Activated CD8-positive, alpha-beta memory T cell treated with anti-CD3 and anti-CD28 coated beads for 36 hours (primary cell): ENCODE measurements around the gene ITGA2. TPM values are rescaled to one million over a fixed set of nuclear protein-coding genes. Genes with fewer than 3 reads are reported as not detected.

Source experiments
- CTCF ChIA-PET: fragments of 350-600 bp; sonication (Branson Sonifier 250); formaldehyde crosslinking; loops from one replicate; lab custom pipeline; 2021; ENCODE audit warnings: antibody characterized with exemption; lab: Charles Lee
- POLR2A ChIA-PET: fragments of 350-600 bp; sonication (Branson Sonifier 250); formaldehyde crosslinking; loops from one replicate; lab custom pipeline; 2021; ENCODE audit warnings: antibody characterized with exemption; lab: Charles Lee
- total RNA-seq, 2 experiments: library from RNA; stranded (reverse); gene quantifications; one replicate each; pipeline ENCODE4 v1.2.3, GENCODE V29; 2021

The ITGA2 gene
- total RNA-seq, 2 experiments from 2014 or later = 6.2 to 6.3 TPM

DNA sequence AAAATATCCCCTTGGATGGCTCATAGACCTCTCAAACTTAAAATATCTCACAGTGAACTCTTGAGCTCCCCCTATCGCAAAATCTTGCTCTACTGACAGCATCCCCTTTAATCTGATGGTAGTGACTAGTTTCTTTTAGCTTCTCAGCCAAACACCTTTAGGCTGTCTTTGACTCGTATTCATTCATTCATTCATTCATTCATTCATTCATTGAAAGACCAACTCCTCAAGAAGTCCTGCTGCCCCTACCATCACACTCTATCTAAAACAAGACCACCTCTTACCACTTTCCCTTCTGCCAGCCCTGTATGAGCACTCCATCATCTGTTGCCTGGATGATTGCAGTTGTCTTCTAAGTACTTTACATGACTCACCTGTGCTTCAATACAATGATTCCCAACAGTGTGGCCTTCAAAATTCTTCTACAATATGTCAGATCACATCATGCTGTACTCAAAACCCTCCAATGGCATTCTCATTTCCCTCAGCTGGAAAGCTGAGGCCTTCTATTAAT is 46.8 kb downstream of the ITGA2 start:
- ChIA-PET CTCF (interaction anchor here (0.7 to 1.3 kb wide), 3 partner anchors 27 to 87 kb away, joined by 3 to 6 read pairs (median 5); no protein-coding TSS in a partner anchor), POLR2A (no interaction called here)

DNA sequence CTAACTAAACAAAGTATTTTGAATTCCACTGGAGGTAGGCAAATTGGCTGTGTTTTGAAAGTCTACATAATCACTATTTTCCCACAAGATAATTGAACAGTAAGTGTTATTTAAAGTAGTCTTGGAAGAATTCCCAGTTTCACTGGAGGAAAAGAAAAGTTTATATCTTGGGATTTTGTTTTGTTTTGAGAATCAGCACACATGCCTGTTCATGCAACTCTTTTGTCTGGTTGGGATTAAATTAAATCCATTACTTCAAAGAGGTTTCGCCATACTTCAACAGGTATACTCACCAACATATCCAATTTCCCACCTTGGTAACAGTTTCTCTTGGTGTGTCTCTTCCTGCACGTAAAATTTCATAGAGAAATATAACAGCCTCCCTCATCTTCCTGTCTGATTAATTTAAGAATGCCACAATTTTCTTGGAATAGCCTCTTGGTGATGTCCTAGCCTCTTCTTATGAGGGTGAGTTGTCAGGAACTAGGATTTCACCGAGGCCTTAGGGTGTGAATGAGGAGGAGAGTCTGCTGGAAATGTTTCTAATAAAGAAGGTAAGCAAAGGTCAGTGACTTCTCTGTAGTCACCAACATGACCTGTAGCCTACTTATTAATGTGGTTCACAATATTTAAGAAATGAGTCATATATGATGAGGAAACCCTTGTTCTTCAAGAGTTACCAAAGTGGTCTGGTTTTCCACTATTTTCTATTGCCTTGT is 48.1 kb downstream of the ITGA2 start:
- POLR2A ChIA-PET = no interaction called here
- CTCF ChIA-PET = no interaction called here

DNA sequence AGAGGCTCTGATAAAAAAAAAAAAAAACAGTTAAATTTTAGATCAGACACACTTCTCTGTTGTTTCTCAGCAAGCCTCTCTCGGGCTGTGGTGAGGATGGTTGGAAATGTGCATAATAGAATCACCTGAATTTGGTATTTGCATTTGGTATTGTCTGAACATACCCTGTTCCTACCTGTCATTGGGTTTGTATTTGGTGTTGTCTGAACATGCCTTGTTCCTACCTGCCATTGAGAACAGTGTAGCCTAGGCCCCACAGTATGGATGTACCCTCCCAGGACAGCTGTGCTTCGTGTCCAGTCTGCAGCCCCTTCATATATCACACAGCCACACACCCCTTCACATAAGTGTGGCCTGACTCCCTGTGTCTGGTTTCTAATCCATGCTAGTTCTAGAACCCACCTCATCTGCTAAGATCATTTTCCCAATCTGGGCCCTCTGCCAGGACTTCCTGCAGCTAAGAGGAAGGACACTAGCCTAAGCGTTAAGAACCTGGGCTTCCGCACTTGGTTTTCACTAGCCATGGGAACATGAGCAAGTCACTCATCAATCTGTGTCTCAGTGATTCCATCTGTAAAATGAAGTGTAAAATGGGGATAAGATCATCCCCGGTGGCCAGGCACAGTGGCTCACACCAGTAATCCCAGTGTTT is 49.2 kb downstream of the ITGA2 start:
- POLR2A ChIA-PET = no interaction called here
- CTCF ChIA-PET = no interaction called here

DNA sequence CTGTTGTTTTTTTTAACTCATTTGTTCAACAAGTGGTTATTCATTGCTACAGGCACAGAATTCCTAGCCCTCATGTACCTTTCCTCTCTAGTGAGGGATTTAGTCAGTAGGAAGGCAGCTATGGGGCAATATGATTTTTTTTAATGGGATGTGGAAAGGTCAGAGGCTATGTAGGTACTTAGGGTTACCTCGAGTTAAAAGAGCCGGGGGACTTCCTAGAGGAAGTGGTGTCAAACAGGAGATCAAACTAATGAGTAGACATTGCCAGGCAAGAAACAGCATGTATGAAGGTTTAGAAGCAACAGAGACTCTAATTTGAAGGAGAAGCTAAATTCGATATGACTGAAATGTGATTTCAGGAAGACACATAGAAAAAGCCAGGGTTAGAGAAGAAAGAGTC is 50.7 kb downstream of the ITGA2 start:
- CTCF ChIA-PET = no interaction called here
- POLR2A ChIA-PET = interaction anchor here (0.5 kb wide), 1 partner anchor 214 kb away, joined by 4 read pairs; no protein-coding TSS in a partner anchor

DNA sequence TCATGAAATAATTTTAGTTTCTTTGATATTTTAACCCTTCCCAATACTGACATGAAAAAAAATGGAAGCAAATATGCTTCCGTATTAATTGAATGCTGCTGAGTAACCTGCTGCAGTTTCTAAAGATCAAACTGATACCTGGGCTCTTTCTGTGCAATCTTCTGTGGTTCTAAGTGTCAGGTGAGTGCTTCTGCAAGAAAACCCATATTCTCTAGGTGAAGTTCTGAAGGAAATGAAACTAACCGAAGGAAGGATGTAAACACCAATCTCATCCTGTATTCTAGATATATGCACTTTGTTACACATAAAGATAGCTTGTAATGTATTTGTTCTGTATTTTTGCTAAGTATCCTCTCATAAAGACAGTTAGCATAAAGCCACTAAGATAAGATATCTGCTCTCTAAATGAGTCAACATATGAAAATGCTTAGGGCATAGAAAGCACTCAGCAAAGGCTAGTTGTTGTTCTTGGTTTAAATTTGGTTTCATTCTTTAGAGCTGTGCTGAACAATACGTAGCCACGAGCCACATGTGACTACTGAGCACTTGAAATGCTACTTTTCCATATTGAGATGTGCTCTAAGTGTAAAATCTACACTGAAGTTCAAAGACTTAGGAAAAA is 52.0 kb downstream of the ITGA2 start:
- ChIA-PET CTCF (no interaction called here), POLR2A (interaction anchor here (0.5 to 0.9 kb wide), 2 partner anchors 9 to 54 kb away, joined by 3 to 10 read pairs; no protein-coding TSS in a partner anchor)

DNA sequence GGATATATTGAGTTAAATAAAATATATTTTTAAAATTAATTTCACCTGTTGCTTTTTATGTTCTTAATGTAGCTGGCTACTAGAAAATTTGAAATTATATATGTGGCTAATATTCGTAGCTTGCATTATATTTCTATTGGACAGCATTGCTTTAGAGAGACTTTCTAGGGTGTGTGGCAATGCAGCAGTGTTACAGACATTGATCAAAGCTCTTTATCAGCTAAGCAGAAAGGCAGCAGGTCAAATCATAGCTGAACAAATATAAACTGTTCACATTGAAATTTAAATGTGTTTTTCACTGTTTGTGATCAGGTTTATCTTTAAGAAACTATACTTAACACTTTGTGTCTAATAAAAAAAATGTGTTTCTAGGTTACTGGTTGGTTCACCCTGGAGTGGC is 52.6 kb downstream of the ITGA2 start:
- CTCF ChIA-PET = no interaction called here
- POLR2A ChIA-PET = interaction anchor here (0.5 to 0.9 kb wide), 2 partner anchors 10 to 54 kb away, joined by 3 to 10 read pairs; no protein-coding TSS in a partner anchor

DNA sequence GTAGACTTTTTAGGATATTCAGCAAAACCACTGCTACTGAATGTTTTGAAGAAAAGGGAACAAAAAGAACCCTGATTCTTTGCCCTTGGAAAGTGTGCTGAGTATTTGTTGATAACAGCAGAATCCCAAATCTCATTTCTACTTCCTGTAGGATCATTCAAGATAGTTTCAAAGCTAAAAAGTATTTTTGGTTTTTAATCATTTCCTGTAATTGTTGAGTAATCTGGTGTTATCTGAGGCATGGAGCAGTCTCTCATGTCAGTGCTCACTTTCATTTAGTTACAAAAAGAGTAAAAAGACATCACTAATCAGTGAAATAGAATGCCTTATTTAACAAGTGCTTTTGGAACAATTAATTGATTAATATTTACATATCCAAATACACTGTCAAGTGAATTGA is 56.1 kb downstream of the ITGA2 start:
- ChIA-PET POLR2A (no interaction called here), CTCF (interaction anchor here (1.0 kb wide), 1 partner anchor 77 kb away, joined by 3 read pairs; no protein-coding TSS in a partner anchor)

DNA sequence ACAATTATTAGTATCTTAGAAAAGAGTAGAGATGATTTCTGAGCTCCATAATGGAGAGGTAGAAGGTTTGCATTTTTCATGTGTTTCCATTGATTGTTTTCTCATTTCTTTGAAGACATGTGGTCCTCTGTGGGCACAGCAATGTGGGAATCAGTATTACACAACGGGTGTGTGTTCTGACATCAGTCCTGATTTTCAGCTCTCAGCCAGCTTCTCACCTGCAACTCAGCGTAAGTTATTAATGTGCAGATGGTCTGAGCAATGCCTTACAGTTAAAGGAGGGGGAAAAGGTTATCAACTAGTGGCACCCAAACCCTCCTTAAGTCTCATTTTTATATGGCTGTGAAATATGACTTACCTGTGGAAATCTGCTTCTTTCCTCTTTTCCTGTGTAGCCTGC is 59.1 kb downstream of the ITGA2 start:
- POLR2A ChIA-PET = no interaction called here
- CTCF ChIA-PET = interaction anchor here (1.4 kb wide), 1 partner anchor 11 kb away, joined by 3 read pairs; no protein-coding TSS in a partner anchor

DNA sequence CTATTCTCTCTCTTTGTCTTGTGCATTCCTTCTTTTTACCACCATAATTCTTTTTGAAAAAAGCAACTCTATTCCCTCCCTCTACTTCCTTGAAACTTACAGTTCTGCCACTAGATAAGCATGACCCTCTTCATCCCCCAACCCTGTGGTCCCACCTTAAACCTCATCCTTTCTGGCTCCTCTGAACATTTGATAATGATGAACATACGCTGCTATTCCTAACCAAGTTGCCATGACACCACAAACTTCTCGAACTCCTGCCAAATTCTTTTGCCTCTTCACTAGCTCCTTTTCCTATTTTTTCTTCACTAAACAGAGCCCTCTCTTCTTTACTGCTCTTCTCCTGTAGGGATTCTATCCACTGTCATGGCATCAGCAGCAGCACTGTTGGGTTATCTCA is 63.3 kb downstream of the ITGA2 start:
- ChIA-PET POLR2A (no interaction called here), CTCF (no interaction called here)

DNA sequence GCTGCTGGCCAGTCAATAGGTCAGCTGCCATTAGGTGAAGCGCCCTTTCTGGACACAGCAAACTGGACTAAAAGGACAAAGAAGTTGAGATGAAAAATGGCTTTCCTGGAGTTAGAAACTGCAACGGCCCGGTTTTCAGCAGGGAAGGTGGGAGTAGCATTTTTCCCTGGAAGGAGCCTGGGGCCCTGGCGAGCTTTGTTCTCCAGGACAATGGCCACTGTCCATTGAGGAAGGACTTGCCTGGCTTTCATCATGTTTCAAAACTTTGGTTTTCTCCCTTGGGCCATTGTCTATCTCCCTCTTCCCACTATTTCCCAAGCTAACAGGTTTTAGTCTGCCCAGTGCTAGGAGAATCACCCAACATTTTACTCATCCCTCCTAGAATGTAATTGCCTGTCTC is 64.2 kb downstream of the ITGA2 start:
- ChIA-PET POLR2A (no interaction called here), CTCF (no interaction called here)

DNA sequence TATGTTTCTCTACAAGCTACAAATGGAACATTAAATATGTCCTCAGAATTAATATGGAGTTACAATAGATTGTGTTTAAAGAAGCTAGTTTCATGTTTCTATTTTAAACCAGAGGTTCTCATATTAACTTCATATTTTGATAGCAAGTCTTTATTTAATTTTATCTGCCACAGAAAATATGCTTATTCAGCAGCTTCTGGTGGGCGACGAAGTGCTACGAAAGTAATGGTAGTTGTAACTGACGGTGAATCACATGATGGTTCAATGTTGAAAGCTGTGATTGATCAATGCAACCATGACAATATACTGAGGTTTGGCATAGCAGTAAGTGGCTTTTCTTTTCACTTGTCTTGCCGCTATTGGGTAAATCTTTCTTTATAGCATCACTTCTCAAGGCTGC is 66.2 kb downstream of the ITGA2 start:
- ChIA-PET POLR2A (no interaction called here), CTCF (no interaction called here)

DNA sequence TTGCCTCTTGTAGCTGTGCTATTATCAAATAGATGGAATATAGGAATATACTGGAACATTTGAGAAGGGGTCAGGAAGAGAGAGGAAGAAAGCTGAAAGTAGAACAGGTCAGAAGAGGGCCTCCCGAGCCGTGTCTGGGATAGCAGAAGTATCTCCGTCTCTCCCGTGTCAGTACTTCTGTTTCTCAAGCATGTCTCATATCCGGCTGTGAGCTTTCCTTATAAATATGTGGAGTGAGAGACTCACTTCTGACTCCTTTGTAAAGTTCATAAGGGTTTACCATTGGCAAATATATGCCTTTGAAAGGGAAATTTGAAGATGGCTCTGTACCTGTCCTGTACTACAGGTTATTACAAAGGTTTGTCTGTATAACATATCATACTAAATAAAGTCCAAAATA is 70.1 kb downstream of the ITGA2 start:
- ChIA-PET CTCF (interaction anchor here (0.9 kb wide), 1 partner anchor 10 kb away, joined by 3 read pairs; no protein-coding TSS in a partner anchor), POLR2A (no interaction called here)

DNA sequence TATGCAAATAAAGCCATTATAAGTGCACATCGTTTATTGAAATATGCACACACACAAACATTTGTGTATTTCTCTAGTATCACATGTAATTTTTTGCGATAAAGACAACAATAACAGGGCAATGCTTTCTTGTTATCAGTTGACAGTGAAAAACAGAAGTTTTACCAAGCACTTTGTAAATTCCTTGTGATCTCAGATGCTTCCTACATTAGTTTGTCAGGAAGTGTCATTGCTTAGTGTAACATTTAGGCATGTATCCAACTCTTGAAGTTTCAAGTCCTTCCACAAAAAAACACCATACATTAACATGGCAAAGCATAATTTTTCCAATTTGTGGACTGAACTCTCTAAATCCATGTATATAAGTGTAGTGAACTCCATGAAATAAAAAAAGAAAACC is 74.0 kb downstream of the ITGA2 start:
- POLR2A ChIA-PET = no interaction called here
- CTCF ChIA-PET = no interaction called here

DNA sequence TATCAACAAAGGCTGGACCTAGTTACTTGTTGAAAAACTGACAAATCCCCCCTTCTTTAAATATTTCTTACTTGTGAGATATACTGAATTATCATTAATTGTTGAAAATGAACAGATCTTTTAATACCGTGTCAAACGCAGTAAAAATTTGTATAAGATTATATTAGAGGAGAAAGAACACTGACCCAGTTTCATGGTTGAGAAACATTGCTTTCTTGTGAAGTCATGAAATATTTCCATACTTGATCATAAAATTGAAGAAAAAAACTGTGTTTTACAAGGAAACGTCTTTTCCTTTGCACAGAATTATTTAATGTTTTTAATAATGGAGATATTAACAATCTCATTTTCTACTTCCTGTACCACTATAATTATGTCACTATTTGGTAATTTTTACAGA is 74.6 kb downstream of the ITGA2 start:
- CTCF ChIA-PET = interaction anchor here (1.4 kb wide), 1 partner anchor 120 kb away, joined by 3 read pairs; no protein-coding TSS in a partner anchor
- POLR2A ChIA-PET = no interaction called here

DNA sequence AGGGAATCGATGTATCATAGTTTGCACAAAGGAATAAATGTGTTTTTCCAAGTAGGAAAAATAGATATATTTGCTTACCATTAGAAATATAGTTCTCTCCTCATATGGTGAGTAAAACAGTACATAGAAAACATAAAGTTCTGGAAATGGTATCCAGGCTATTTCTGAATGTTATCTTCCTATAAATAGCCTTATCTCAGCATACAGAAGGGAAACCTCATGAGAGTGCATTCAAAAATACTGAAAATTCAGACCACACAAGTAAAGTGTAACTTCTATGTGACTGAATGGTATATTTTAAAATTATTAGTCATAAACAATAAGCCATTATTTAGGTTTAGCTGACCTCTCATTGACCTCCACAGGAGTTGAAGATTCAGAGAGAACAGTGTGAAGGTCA is 76.9 kb downstream of the ITGA2 start:
- POLR2A ChIA-PET = no interaction called here
- CTCF ChIA-PET = no interaction called here

DNA sequence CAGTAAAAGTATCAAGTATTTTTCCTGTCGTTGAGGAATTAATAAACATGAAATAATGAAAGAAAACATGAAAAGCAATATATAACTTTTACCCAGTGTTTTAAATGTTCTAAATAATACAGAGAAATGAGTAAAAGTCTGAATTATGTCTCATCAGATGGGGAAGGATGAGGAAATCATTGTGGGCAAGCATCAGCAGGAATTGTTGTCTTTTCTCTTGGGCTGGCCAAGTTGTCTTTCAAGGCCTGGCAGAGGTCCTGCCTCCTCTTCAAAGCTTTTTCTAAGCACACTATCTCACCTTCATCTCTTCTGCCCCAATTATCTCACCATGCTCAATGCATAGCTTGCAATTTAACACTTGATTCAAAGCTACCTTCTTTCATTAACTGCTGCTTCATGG is 78.5 kb downstream of the ITGA2 start:
- ChIA-PET POLR2A (no interaction called here), CTCF (no interaction called here)

DNA sequence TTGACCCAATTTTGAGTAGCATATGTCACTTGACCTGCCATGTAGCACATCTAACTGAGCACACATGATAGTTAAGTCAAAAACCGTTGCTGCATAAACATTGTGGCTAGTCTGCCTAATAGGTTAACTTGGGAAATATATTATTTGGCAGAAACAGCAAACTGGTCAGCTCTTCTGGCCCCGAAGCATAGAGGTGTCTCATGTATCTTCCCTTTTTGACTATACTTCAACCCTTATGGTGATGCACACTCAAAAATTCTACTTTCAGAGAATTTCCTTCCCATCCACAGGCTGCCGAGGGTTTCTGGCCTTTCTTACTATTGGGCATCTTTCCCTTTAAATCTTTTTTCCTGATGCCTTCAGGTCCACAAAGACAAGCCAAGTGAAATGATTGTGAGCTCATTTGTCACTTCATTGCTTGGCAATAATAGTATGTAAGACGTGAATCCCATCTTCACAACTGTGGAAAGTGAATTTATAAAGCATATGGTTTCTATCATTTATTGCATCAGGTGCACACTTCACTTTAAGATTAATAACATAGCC is 79.2 kb downstream of the ITGA2 start:
- POLR2A ChIA-PET = no interaction called here
- CTCF ChIA-PET = interaction anchor here (1.3 kb wide), 1 partner anchor 44 kb away, joined by 3 read pairs; no protein-coding TSS in a partner anchor

DNA sequence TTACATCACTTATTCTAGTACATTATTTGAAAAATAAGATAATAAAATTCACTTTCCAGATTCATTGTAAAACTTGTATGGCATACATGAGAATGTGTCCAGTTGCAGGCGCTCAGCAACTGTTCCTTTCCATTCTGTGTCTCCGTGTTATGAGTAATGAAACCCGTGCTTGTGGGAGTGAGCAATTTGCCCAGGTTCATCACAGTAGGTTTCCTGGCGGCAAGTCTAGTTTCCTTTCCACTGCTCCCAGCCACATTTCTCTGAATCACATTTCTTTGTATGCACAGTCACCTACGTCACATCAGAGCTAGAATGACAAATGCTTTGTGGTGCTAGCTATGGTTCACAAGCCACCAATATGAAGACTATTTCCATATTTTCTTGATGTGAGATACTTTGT is 80.5 kb downstream of the ITGA2 start:
- CTCF ChIA-PET = interaction anchor here (1.3 to 1.4 kb wide), 3 partner anchors 19 to 61 kb away, joined by 3 to 5 read pairs (median 4); no protein-coding TSS in a partner anchor

DNA sequence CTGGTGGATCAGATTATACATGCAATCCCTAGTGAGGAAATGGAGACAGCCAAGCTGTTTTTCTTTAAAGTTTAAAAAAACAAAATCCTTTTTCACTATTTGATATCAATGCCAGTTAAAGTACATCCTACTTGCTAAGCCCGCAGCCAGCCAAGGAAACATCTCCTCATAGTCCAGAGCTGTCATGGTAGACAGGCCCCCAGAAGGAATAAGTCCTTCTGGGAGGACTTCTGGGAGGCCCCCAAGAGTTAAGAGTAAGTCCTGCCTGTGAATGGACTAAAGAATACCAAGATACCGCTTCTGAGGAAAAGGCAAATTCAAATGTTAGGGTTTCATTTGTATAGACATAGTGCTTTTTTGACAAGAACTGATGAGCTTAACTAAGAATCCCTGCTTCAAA is 82.1 kb downstream of the ITGA2 start:
- POLR2A ChIA-PET = no interaction called here

More for the DNA sequence above, 80.5 kb downstream of the ITGA2 start:
- POLR2A ChIA-PET = interaction anchor here (1.2 kb wide), 1 partner anchor 63 kb away, joined by 3 read pairs; no protein-coding TSS in a partner anchor

More for the DNA sequence above, 82.1 kb downstream of the ITGA2 start:
- CTCF ChIA-PET = no interaction called here
